HepG2 (cell line): ENCODE results near the gene CDK9. TPM values are rescaled to one million over a fixed set of nuclear protein-coding genes. Genes with fewer than 3 reads are reported as not detected.

Experiments used
- ATAC-seq: fragments of 200-7000 bp; cut with Tn5 transposase; 3 replicates; pipeline ENCODE4 v1.9.1; 2020; ENCODE audit warnings: mild to moderate bottlenecking, moderate library complexity
- BruUV-seq: library from RNA; stranded (reverse); fragments of 400-500 nt; replicated peaks from 2 replicates; lab custom pipeline; 2021; lab: Mats Ljungman, UMichigan
- CTCF ChIA-PET: fragments of 300-600 bp; formaldehyde crosslinking; extraction: SDS; loops from one replicate; lab custom pipeline; 2021; ENCODE audit warnings: low total read pairs, inconsistent platforms, low intra/inter-chr PET ratio; lab: Yijun Ruan, JAX
- POLR2A ChIA-PET: fragments of 350-600 bp; sonication (Branson Sonifier 250); formaldehyde crosslinking; loops from one replicate; lab custom pipeline; 2020; ENCODE audit warnings: antibody characterized with exemption, inconsistent platforms; lab: Yijun Ruan, JAX
- DNase-seq: peaks from one replicate; pipeline ENCODE4 v3.0.0-alpha.2; 2015; ENCODE audit warnings: low spot score
- FAIRE-seq: peaks from 3 replicates; lab custom pipeline; 2011; peaks lifted over from hg19 to GRCh38; lab: Jason Lieb, UNC
- H2AFZ ChIP-seq: one replicate; pipeline ENCODE4 v1.6.1; 2011; ENCODE audit warnings: low read length, inconsistent platforms
- H3K27ac ChIP-seq: fragments of 300-600 bp; 3 replicates; pipeline ENCODE4 v1.8.0; 2011; ENCODE audit warnings: mixed run types, mild to moderate bottlenecking, mixed read lengths, low read length, inconsistent platforms; ENCODE audit not compliant: insufficient read depth; ENCODE audit errors: extremely low read length
- H3K27me3 ChIP-seq, 2 experiments: fragments of 200-600 bp in 1 of 2; 2 replicates in 1 of 2; 3 replicates in 1 of 2; pipeline versions ENCODE4 v1.6.0 to v1.8.0; 2011; ENCODE audit warnings: low read length in 2 of 2, mild to moderate bottlenecking in 2 of 2, moderate library complexity in 2 of 2, inconsistent platforms in 1 of 2; ENCODE audit not compliant: insufficient read depth in 2 of 2, control insufficient read depth in 1 of 2
- H3K36me3 ChIP-seq, 2 experiments: fragments of 200-600 bp in 1 of 2; replicated peaks in 1 of 2; 2 replicates in 1 of 2; 3 replicates in 1 of 2; pipeline versions ENCODE4 v1.5.1 to v1.8.0; 2011; ENCODE audit warnings: low read length in 2 of 2, inconsistent platforms in 1 of 2; ENCODE audit not compliant: insufficient read depth in 2 of 2, control insufficient read depth in 1 of 2
- H3K4me1 ChIP-seq: 2 replicates; pipeline ENCODE4 v1.5.1; 2012; ENCODE audit warnings: low read length, inconsistent platforms; ENCODE audit not compliant: insufficient read depth
- H3K4me2 ChIP-seq: 2 replicates; pipeline ENCODE4 v1.6.0; 2011; ENCODE audit warnings: low read depth, low read length, inconsistent platforms
- H3K4me3 ChIP-seq, 3 experiments: fragments of 200-600 bp in 1 of 3; sonication (generic), shearing (Covaris generic) in 1 of 3; replicated peaks in 1 of 3; 2 replicates each; pipeline ENCODE4 v1.5.1; 2011 to 2016; ENCODE audit warnings: low read length in 3 of 3, inconsistent platforms in 2 of 3, low read depth in 2 of 3, mild to moderate bottlenecking in 2 of 3, control low read depth in 1 of 3, mixed read lengths in 1 of 3; ENCODE audit not compliant: insufficient read depth in 1 of 3
- H3K79me2 ChIP-seq: one replicate; pipeline ENCODE4 v1.6.1; 2011; ENCODE audit warnings: low read length, inconsistent platforms; ENCODE audit not compliant: insufficient read depth
- H3K9ac ChIP-seq: 2 replicates; pipeline ENCODE4 v1.6.0; 2011; ENCODE audit warnings: mild to moderate bottlenecking, low read depth, low read length, inconsistent platforms; ENCODE audit not compliant: insufficient read depth
- H3K9me3 ChIP-seq: 2 replicates; pipeline ENCODE4 v1.5.1; 2012; ENCODE audit warnings: mild to moderate bottlenecking, low read length
- H4K20me1 ChIP-seq: 2 replicates; pipeline ENCODE4 v1.6.0; 2011; ENCODE audit warnings: inconsistent platforms, mild to moderate bottlenecking, low read length, moderate library complexity; ENCODE audit not compliant: insufficient read depth
- ARNT2 ChIP-seq: sonication (generic); formaldehyde crosslinking; IDR thresholded peaks from 2 replicates; pipeline ENCODE4 v1.8.0; 2022; ENCODE audit warnings: mild to moderate bottlenecking, low read depth, missing genetic modification reagents, moderate library complexity
- GPN1 ChIP-seq: sonication (generic); formaldehyde crosslinking; IDR thresholded peaks from 2 replicates; pipeline ENCODE4 v1.5.1; 2020; ENCODE audit warnings: missing genetic modification reagents, borderline replicate concordance
- KDM4B ChIP-seq: sonication (generic); formaldehyde crosslinking; IDR thresholded peaks from 2 replicates; pipeline ENCODE4 v1.4.0; 2020; ENCODE audit warnings: missing genetic modification reagents
- RFX1 ChIP-seq: fragments of 450-650 bp; IDR thresholded peaks from 2 replicates; pipeline ENCODE4 v1.6.1; 2017
- TEF ChIP-seq: sonication (generic); formaldehyde crosslinking; IDR thresholded peaks from 2 replicates; pipeline ENCODE4 v1.5.0; 2020; ENCODE audit warnings: missing genetic modification reagents
- YEATS4 ChIP-seq: sonication (generic); formaldehyde crosslinking; IDR thresholded peaks from 2 replicates; pipeline ENCODE4 v1.4.0; 2020; ENCODE audit warnings: missing genetic modification reagents, borderline replicate concordance
- ZNF276 ChIP-seq: sonication (generic); formaldehyde crosslinking; IDR thresholded peaks from 2 replicates; pipeline ENCODE4 v1.4.0; 2020; ENCODE audit warnings: mild to moderate bottlenecking, low read depth, missing genetic modification reagents
- ZSCAN29 ChIP-seq: sonication (generic); formaldehyde crosslinking; conservative IDR thresholded peaks from 2 replicates; pipeline ENCODE4 v1.4.0; 2020; ENCODE audit warnings: mild to moderate bottlenecking, missing genetic modification reagents
- WGBS: methylation state at CpG from one replicate; pipeline ENCODE4 v1.1.6; 2017; ENCODE audit warnings: low lambda C conversion rate; 5-methylcytosine and 5-hydroxymethylcytosine counted together
- in situ Hi-C: cut with HindIII; loops from 2 replicates; pipeline ENCODE4 v1.10.0; 2017; ENCODE audit warnings: low pct_unique_long_range_greater_than_20kb; ENCODE audit not compliant: extremely low pct_ligation_motif_present
- intact Hi-C: fragments of 100-400 bp; cut with micrococcal nuclease; formaldehyde crosslinking; loops from one replicate; pipeline ENCODE4 v1.10.0; 2022; ENCODE audit not compliant: unreplicated experiment
- polyA plus RNA-seq, 8 experiments: library from polyadenylated mRNA; depleted of rRNA in 3 of 8; stranded (reverse) in 7 of 8; unstranded in 1 of 8; fragments of >200 nt; fragmentation: Illumina TruSeq in 4 of 8; extraction: Trizol in 4 of 8; gene quantifications; 2 replicates each; pipeline versions ENCODE4 v1.2.1 to v1.2.3, GENCODE V29; 2011 to 2016; ENCODE audit warnings: low read depth in 4 of 8, missing spikeins in 1 of 8, mixed read lengths in 1 of 8; ENCODE audit not compliant: insufficient read depth in 1 of 8
- total RNA-seq, 5 experiments: library from RNA; depleted of rRNA; stranded (reverse); fragments of >200 nt; fragmentation: Illumina TruSeq; extraction: Trizol; gene quantifications; 2 replicates each; pipeline ENCODE4 v1.2.3, GENCODE V29; 2016; ENCODE audit warnings: low read depth in 1 of 5

CDK9 gene
- total and polyA plus RNA-seq, 2 of the 13 experiments (the other 11 are each of a cell fraction or from before 2014, with no cell fraction given) = 16.8 to 21.5 TPM

- in situ Hi-C loops = no loop called here
- POLR2A ChIA-PET = no interaction called here
Observed at GRCh38 chr9:127762111-127762676, 23.6 kb upstream of the CDK9 start.

More at GRCh38 chr9:127762111-127762676, 23.6 kb upstream of the CDK9 start:
- H3K4me1 ChIP-seq = no peaks in the 10 kb centered on the region
- H4K20me1 ChIP-seq = no peaks in the 10 kb centered on the region
- 24% methylated on average over 16 of the region's 16 CpGs for WGBS
- peaks cover 0 to 47% of the 10 kb centered on the region in 2 experiments; a peak in 3 of 5 replicates for H3K27me3 ChIP-seq
- H3K9ac ChIP-seq = no peak overlapping the region
- H3K4me3 ChIP-seq = no peak overlapping the region
- FAIRE-seq = no peak
- no peak for DNase-seq
- no TSS peak for BruUV-seq
- no peaks in the 10 kb centered on the region for H3K9me3 ChIP-seq
- ATAC-seq = no peak
- H2AFZ ChIP-seq = no peak overlapping the region
- H3K79me2 ChIP-seq = no peaks in the 10 kb centered on the region
- CTCF ChIA-PET = no interaction called here
- no peaks in the 10 kb centered on the region for H3K36me3 ChIP-seq
- H3K4me2 ChIP-seq = no peak overlapping the region
- intact Hi-C loops = no loop called here
- no peak for TF ChIP-seq ZSCAN29 (CRISPR knock-in tag)
- no peak for TF ChIP-seq ARNT2 (CRISPR knock-in tag)
- TF ChIP-seq YEATS4 = no peak
- TF ChIP-seq TEF (CRISPR knock-in tag) = no peak
- no peak for TF ChIP-seq KDM4B (CRISPR knock-in tag)
- TF ChIP-seq ZNF276 (CRISPR knock-in tag) = no peak
- no peak for TF ChIP-seq GPN1 (CRISPR knock-in tag)
- no peak for TF ChIP-seq RFX1
- no peak overlapping the region for H3K27ac ChIP-seq
